HepG2 (cell line): ENCODE results near the gene CCDC86. TPM values are rescaled to one million over a fixed set of nuclear protein-coding genes. Genes with fewer than 3 reads are reported as not detected.
A peak's percentile ranks its signal among the peaks of the same experiment; 100 is the strongest.

Source experiments
- CREM ChIP-seq, 2 experiments: sonication (generic) in 1 of 2; formaldehyde crosslinking in 1 of 2; IDR thresholded peaks; 2 replicates each; pipeline versions ENCODE4 v1.4.0 to v1.6.1; 2016 to 2020; ENCODE audit warnings: antibody characterized with exemption in 1 of 2, mild to moderate bottlenecking in 1 of 2, missing genetic modification reagents in 1 of 2
- HNRNPK ChIP-seq: fragments of 200-400 bp; formaldehyde crosslinking; IDR thresholded peaks from 2 replicates; pipeline ENCODE4 v1.6.1; 2018; ENCODE audit warnings: low read length, low read depth, moderate library complexity, mild to moderate bottlenecking; ENCODE audit not compliant: poor library complexity, severe bottlenecking
- JUNB ChIP-seq: sonication (generic); formaldehyde crosslinking; IDR thresholded peaks from 2 replicates; pipeline ENCODE4 v1.8.0; 2022; ENCODE audit warnings: missing genetic modification reagents, mild to moderate bottlenecking, borderline replicate concordance
- KDM1A ChIP-seq: IDR thresholded peaks from 2 replicates; pipeline ENCODE4 v1.6.1; 2016; ENCODE audit warnings: missing compliant biosample characterization
- MXD4 ChIP-seq: IDR thresholded peaks from 2 replicates; pipeline ENCODE4 v1.6.1; 2016; ENCODE audit warnings: mild to moderate bottlenecking, missing biosample characterization, missing genetic modification reagents
- NCOA1 ChIP-seq: sonication (generic); formaldehyde crosslinking; IDR thresholded peaks from 2 replicates; pipeline ENCODE4 v1.9.0; 2021; ENCODE audit warnings: missing genetic modification reagents
- NFATC3 ChIP-seq: sonication (generic); formaldehyde crosslinking; IDR thresholded peaks from 2 replicates; pipeline ENCODE4 v1.5.1; 2020; ENCODE audit warnings: mild to moderate bottlenecking, missing genetic modification reagents
- NFE2 ChIP-seq: sonication (generic); formaldehyde crosslinking; IDR thresholded peaks from 2 replicates; pipeline ENCODE4 v1.4.0; 2020; ENCODE audit warnings: missing genetic modification reagents
- YEATS4 ChIP-seq: sonication (generic); formaldehyde crosslinking; IDR thresholded peaks from 2 replicates; pipeline ENCODE4 v1.4.0; 2020; ENCODE audit warnings: missing genetic modification reagents, borderline replicate concordance
- ZNF121 ChIP-seq: sonication (generic); formaldehyde crosslinking; IDR thresholded peaks from 2 replicates; pipeline ENCODE4 v1.5.0; 2020; ENCODE audit warnings: mild to moderate bottlenecking, missing genetic modification reagents
- ZNF496 ChIP-seq: sonication (generic); formaldehyde crosslinking; IDR thresholded peaks from 2 replicates; pipeline ENCODE4 v1.8.1; 2023; ENCODE audit warnings: mild to moderate bottlenecking, moderate library complexity, missing genetic modification reagents; ENCODE audit not compliant: insufficient replicate concordance
- ZNF530 ChIP-seq: sonication (generic); formaldehyde crosslinking; IDR thresholded peaks from 2 replicates; pipeline ENCODE4 v1.5.0; 2020; ENCODE audit warnings: low read depth, mild to moderate bottlenecking, missing genetic modification reagents
- ZNF607 ChIP-seq: sonication (generic); formaldehyde crosslinking; IDR thresholded peaks from 2 replicates; pipeline ENCODE4 v1.5.1; 2020; ENCODE audit warnings: missing genetic modification reagents, mild to moderate bottlenecking, borderline replicate concordance
- polyA plus RNA-seq, 8 experiments: library from polyadenylated mRNA; depleted of rRNA in 3 of 8; stranded (reverse) in 7 of 8; unstranded in 1 of 8; fragments of >200 nt; fragmentation: Illumina TruSeq in 4 of 8; extraction: Trizol in 4 of 8; gene quantifications; 2 replicates each; pipeline versions ENCODE4 v1.2.1 to v1.2.3, GENCODE V29; 2011 to 2016; ENCODE audit warnings: low read depth in 4 of 8, missing spikeins in 1 of 8, mixed read lengths in 1 of 8; ENCODE audit not compliant: insufficient read depth in 1 of 8
- total RNA-seq, 5 experiments: library from RNA; depleted of rRNA; stranded (reverse); fragments of >200 nt; fragmentation: Illumina TruSeq; extraction: Trizol; gene quantifications; 2 replicates each; pipeline ENCODE4 v1.2.3, GENCODE V29; 2016; ENCODE audit warnings: low read depth in 1 of 5
- TF ChIP-seq, protein P1 (sequence below): sonication (generic); formaldehyde crosslinking; IDR thresholded peaks from 2 replicates; pipeline ENCODE4 v1.8.1; 2023; ENCODE audit warnings: missing genetic modification reagents, inconsistent platforms, borderline replicate concordance
- TF ChIP-seq, protein P2 (sequence below): sonication (generic); formaldehyde crosslinking; IDR thresholded peaks from 2 replicates; pipeline ENCODE4 v1.4.0; 2020; ENCODE audit warnings: mild to moderate bottlenecking, missing genetic modification reagents, borderline replicate concordance
- TF ChIP-seq, protein P3 (sequence below): IDR thresholded peaks from 2 replicates; pipeline ENCODE4 v1.6.1; 2016; ENCODE audit warnings: missing genetic modification reagents, missing compliant biosample characterization
- TF ChIP-seq, protein P4 (sequence below): sonication (generic); formaldehyde crosslinking; IDR thresholded peaks from 2 replicates; pipeline ENCODE4 v1.8.0; 2022; ENCODE audit warnings: mild to moderate bottlenecking, missing genetic modification reagents, moderate library complexity
- TF ChIP-seq, protein P5 (sequence below): sonication (generic); formaldehyde crosslinking; IDR thresholded peaks from 2 replicates; pipeline ENCODE4 v1.4.0; 2020; ENCODE audit warnings: missing genetic modification reagents, borderline replicate concordance

The CCDC86 gene
- total and polyA plus RNA-seq, 2 of the 13 experiments (the other 11 are each of a cell fraction or from before 2014, with no cell fraction given) = 33.8 to 37.6 TPM

DNA sequence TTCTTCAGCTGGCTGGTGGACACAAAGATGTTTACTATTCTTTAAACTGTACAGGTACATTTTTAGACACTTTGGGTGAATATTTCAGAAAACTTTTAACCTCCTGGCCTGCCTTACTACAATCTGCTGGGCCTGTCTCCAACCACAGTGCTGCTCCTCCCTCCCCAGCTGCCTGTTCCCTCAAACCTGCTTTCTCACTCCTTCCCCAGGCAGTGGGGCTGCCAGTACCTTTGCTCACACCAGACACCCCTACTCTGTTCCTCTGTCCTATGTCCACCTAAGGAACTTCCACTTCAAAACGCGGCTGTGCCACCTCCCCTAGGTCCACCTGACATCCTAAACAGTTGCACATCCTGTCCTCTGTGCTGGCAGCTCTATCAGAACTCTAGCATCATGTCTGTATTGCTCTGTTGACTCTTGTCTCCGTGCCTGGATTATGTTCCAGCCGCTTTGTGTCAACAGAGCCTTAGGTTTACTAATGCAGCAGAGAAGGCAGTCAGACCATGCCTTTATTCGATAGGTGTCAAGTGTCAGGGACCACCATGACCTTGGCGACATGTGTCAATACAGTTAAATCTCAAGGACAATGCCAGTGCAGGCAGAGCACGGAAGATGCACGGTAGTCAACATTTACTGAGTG, 38.9 kb downstream of the CCDC86 start (continued):
- TF ChIP-seq, protein P1, sequence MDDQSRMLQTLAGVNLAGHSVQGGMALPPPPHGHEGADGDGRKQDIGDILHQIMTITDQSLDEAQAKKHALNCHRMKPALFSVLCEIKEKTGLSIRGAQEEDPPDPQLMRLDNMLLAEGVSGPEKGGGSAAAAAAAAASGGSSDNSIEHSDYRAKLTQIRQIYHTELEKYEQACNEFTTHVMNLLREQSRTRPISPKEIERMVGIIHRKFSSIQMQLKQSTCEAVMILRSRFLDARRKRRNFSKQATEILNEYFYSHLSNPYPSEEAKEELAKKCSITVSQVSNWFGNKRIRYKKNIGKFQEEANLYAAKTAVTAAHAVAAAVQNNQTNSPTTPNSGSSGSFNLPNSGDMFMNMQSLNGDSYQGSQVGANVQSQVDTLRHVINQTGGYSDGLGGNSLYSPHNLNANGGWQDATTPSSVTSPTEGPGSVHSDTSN (CRISPR knock-in tag) = no peak
- TF ChIP-seq YEATS4 (CRISPR knock-in tag) (peak; percentile 65; the same call in 1 of the 2 replicates), KDM1A (CRISPR knock-in tag) (peak; percentile 92; the same call in 1 of the 2 replicates), ZNF121 (CRISPR knock-in tag) (peak; percentile 70), ZNF530 (CRISPR knock-in tag) (no peak), ZNF607 (CRISPR knock-in tag) (0 out of 2 replicates have a peak, but pooled peaks have one; percentile 48), NFE2 (CRISPR knock-in tag) (no peak), CREM (IDR thresholded peaks at IDR 0.05) (peak; percentile 84), CREM (CRISPR knock-in tag; IDR thresholded peaks at IDR 0.05) (no peak), NCOA1 (CRISPR knock-in tag) (no peak), MXD4 (CRISPR knock-in tag) (0 out of 2 replicates have a peak, but pooled peaks have one; percentile 61), JUNB (CRISPR knock-in tag) (peak; percentile 38; the same call in 1 of the 2 replicates), HNRNPK (no peak), NFATC3 (CRISPR knock-in tag) (no peak), ZNF496 (CRISPR knock-in tag) (no peak)
- TF ChIP-seq, protein P2, sequence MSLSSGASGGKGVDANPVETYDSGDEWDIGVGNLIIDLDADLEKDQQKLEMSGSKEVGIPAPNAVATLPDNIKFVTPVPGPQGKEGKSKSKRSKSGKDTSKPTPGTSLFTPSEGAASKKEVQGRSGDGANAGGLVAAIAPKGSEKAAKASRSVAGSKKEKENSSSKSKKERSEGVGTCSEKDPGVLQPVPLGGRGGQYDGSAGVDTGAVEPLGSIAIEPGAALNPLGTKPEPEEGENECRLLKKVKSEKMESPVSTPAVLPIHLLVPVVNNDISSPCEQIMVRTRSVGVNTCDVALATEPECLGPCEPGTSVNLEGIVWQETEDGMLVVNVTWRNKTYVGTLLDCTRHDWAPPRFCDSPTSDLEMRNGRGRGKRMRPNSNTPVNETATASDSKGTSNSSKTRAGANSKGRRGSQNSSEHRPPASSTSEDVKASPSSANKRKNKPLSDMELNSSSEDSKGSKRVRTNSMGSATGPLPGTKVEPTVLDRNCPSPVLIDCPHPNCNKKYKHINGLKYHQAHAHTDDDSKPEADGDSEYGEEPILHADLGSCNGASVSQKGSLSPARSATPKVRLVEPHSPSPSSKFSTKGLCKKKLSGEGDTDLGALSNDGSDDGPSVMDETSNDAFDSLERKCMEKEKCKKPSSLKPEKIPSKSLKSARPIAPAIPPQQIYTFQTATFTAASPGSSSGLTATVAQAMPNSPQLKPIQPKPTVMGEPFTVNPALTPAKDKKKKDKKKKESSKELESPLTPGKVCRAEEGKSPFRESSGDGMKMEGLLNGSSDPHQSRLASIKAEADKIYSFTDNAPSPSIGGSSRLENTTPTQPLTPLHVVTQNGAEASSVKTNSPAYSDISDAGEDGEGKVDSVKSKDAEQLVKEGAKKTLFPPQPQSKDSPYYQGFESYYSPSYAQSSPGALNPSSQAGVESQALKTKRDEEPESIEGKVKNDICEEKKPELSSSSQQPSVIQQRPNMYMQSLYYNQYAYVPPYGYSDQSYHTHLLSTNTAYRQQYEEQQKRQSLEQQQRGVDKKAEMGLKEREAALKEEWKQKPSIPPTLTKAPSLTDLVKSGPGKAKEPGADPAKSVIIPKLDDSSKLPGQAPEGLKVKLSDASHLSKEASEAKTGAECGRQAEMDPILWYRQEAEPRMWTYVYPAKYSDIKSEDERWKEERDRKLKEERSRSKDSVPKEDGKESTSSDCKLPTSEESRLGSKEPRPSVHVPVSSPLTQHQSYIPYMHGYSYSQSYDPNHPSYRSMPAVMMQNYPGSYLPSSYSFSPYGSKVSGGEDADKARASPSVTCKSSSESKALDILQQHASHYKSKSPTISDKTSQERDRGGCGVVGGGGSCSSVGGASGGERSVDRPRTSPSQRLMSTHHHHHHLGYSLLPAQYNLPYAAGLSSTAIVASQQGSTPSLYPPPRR (CRISPR knock-in tag) = peak; percentile 100
- TF ChIP-seq, protein P3, sequence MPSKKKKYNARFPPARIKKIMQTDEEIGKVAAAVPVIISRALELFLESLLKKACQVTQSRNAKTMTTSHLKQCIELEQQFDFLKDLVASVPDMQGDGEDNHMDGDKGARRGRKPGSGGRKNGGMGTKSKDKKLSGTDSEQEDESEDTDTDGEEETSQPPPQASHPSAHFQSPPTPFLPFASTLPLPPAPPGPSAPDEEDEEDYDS (CRISPR knock-in tag) = peak; percentile 63; the same call in 1 of the 2 replicates
- TF ChIP-seq, protein P4, sequence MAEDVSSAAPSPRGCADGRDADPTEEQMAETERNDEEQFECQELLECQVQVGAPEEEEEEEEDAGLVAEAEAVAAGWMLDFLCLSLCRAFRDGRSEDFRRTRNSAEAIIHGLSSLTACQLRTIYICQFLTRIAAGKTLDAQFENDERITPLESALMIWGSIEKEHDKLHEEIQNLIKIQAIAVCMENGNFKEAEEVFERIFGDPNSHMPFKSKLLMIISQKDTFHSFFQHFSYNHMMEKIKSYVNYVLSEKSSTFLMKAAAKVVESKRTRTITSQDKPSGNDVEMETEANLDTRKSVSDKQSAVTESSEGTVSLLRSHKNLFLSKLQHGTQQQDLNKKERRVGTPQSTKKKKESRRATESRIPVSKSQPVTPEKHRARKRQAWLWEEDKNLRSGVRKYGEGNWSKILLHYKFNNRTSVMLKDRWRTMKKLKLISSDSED (CRISPR knock-in tag) = no peak
- TF ChIP-seq, protein P5, sequence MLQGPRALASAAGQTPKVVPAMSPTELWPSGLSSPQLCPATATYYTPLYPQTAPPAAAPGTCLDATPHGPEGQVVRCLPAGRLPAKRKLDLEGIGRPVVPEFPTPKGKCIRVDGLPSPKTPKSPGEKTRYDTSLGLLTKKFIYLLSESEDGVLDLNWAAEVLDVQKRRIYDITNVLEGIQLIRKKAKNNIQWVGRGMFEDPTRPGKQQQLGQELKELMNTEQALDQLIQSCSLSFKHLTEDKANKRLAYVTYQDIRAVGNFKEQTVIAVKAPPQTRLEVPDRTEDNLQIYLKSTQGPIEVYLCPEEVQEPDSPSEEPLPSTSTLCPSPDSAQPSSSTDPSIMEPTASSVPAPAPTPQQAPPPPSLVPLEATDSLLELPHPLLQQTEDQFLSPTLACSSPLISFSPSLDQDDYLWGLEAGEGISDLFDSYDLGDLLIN (CRISPR knock-in tag) = no peak
